Amniotic epithelial cell (primary cell): ENCODE data around the gene RHOA.
A peak's percentile ranks its signal among the peaks of the same experiment; 100 is the strongest.
"Not testable (repeated sequence)": the region's sequence is repeated elsewhere in the genome, so short reads cannot be mapped to it uniquely, and the experiment has no call there.

Experiments
- DNase-seq: peaks from one replicate; pipeline ENCODE4 v3.0.0-alpha.2; 2010; ENCODE audit warnings: low read depth

Gene RHOA

GRCh38 chr3:49411535-49411967, 225 bp downstream of the RHOA start:
- DNase-seq = no peak

- DNase-seq = no peak
Observed at GRCh38 chr3:49410846-49411534, 786 bp downstream of the RHOA start.

GRCh38 chr3:49410066-49410845, 1.5 kb downstream of the RHOA start:
- DNase-seq = no peak

GRCh38 chr3:49406571-49407565, 4.9 kb downstream of the RHOA start:
- DNase-seq = no peak

GRCh38 chr3:49405570-49405969, 6.2 kb downstream of the RHOA start:
- DNase-seq = not testable (repeated sequence)

- DNase-seq = no peak
Observed at GRCh38 chr3:49403891-49404290, 7.9 kb downstream of the RHOA start.

GRCh38 chr3:49401766-49402165, 10.0 kb downstream of the RHOA start:
- no peak for DNase-seq

- DNase-seq = peak; percentile 58
Observed at GRCh38 chr3:49399461-49399860, 12.3 kb downstream of the RHOA start.

GRCh38 chr3:49397470-49397869, 14.3 kb downstream of the RHOA start:
- DNase-seq = peak; percentile 74

GRCh38 chr3:49391310-49391709, 20.5 kb downstream of the RHOA start:
- not testable (repeated sequence) for DNase-seq

- no peak for DNase-seq
Observed at GRCh38 chr3:49389297-49389696, 22.5 kb downstream of the RHOA start.

- DNase-seq = peak; percentile 21
Observed at GRCh38 chr3:49388289-49388820, 23.4 kb downstream of the RHOA start.

GRCh38 chr3:49387721-49388120, 24.1 kb downstream of the RHOA start:
- no peak for DNase-seq

- peak; percentile 50 for DNase-seq
Observed at GRCh38 chr3:49386056-49386756, 25.6 kb downstream of the RHOA start.

- no peak for DNase-seq
Observed at GRCh38 chr3:49385617-49386016, 26.2 kb downstream of the RHOA start.

GRCh38 chr3:49383387-49383786, 28.4 kb downstream of the RHOA start:
- DNase-seq = no peak

- peak; percentile 83 for DNase-seq
Observed at GRCh38 chr3:49378249-49378895, 33.4 kb downstream of the RHOA start.

- DNase-seq = peak; percentile 65
Observed at GRCh38 chr3:49377483-49377882, 34.3 kb downstream of the RHOA start.

- DNase-seq = no peak
Observed at GRCh38 chr3:49371946-49372345, 39.8 kb downstream of the RHOA start.

- no peak for DNase-seq
Observed at GRCh38 chr3:49370585-49371290, 41.0 kb downstream of the RHOA start.
